BE2C (cell line): ENCODE measurements around the gene MYMX.

Experiments used
- DNase-seq: peaks from one replicate; pipeline ENCODE4 v3.0.0-alpha.2; 2020
- H3K27me3 ChIP-seq: fragments of 250-450 bp; sonication (Bioruptor Pico); 2 replicates; pipeline ENCODE4 v1.5.1; 2020; ENCODE audit warnings: mild to moderate bottlenecking
- H3K36me3 ChIP-seq: fragments of 250-450 bp; sonication (Bioruptor Pico); 2 replicates; pipeline ENCODE4 v1.5.1; 2020; ENCODE audit warnings: mild to moderate bottlenecking
- H3K4me1 ChIP-seq: fragments of 250-450 bp; sonication (Bioruptor Pico); 2 replicates; pipeline ENCODE4 v1.5.1; 2020
- H3K4me3 ChIP-seq: 2 replicates; pipeline ENCODE4 v1.5.1; 2011; ENCODE audit warnings: low read depth, low read length
- H3K9me3 ChIP-seq: fragments of 250-450 bp; sonication (Bioruptor Pico); 2 replicates; pipeline ENCODE4 v1.5.1; 2020
- CTCF ChIP-seq: IDR thresholded peaks from 2 replicates; pipeline ENCODE4 v1.5.1; 2012; ENCODE audit warnings: mild to moderate bottlenecking, low read depth, low read length

The MYMX gene

GRCh38 chr6:44232676-44233566 lies 16.2 kb downstream of the MYMX start:
- no peak for DNase-seq
- no peaks in the 10 kb centered on the region for H3K27me3 ChIP-seq
- TF ChIP-seq CTCF = no peak
- H3K36me3 ChIP-seq = peaks cover 67% of the 10 kb centered on the region
- no peak overlapping the region for H3K4me3 ChIP-seq
- H3K4me1 ChIP-seq = peaks cover 35% of the 10 kb centered on the region
- H3K9me3 ChIP-seq = no peaks in the 10 kb centered on the region

- no peak for TF ChIP-seq CTCF
- DNase-seq = no peak
- Histone ChIP-seq H3K4me3 (no peak overlapping the region), H3K27me3 (no peaks in the 10 kb centered on the region), H3K4me1 (peaks cover 34% of the 10 kb centered on the region), H3K9me3 (no peaks in the 10 kb centered on the region), H3K36me3 (peaks cover 63% of the 10 kb centered on the region)
Measured at GRCh38 chr6:44233567-44234100, 16.9 kb downstream of the MYMX start.

DNA sequence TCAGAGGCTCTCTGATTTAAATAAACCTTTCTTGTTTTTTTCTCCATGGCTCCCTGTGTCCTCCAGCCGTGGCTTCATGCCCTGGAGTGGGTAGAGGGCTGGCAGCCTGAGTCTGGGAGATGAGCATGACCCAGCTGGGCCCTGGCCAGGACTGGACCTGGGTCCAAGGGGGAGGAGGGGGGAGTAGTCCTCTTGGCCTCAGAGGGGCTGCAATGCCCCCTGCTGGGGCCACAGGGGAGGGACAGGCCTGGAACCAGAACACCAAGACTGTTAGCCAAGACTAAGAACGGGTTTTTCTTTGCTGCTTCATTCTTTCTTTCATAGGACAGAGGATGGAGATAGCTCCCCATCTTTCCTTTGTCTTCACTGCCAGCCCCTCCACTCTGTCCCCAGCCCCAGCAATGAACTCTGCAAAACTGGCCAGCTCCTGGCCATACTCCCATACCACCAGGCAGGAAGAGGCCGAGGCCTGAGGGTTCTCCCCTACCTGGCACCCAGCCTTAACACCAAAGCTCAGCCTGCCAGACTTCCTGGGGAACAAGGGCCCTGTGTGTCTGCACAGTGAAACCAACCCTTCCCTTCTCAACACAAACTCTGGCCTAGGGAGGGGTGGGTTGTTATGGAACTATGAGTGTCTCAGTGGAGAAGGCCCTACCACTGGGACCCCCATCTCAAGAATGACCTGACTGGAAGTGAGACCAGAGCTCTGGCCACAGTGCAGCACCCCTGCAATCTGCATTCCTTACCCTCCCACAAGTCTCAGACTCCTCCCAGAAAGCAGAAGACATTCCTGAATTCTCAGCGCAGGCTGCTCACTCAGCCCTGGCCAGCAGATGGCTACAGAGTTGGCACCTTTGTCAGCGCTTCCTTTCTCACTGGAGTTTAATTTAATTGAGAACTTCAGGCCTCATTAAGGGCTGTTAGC lies 17.6 kb downstream of the MYMX start:
- peak; percentile 79 for DNase-seq
- Histone ChIP-seq H3K4me3 (no peak overlapping the region), H3K27me3 (no peaks in the 10 kb centered on the region), H3K4me1 (peaks cover 34% of the 10 kb centered on the region), H3K36me3 (peaks cover 57% of the 10 kb centered on the region), H3K9me3 (no peaks in the 10 kb centered on the region)
- TF ChIP-seq CTCF = peak; percentile 96

GRCh38 chr6:44235269-44235668 lies 18.5 kb downstream of the MYMX start:
- H3K36me3 ChIP-seq = peaks cover 48% of the 10 kb centered on the region
- no peaks in the 10 kb centered on the region for H3K9me3 ChIP-seq
- peak; percentile 52 for DNase-seq
- no peak for TF ChIP-seq CTCF
- peaks cover 34% of the 10 kb centered on the region for H3K4me1 ChIP-seq
- no peak overlapping the region for H3K4me3 ChIP-seq
- H3K27me3 ChIP-seq = no peaks in the 10 kb centered on the region

GRCh38 chr6:44235891-44236516 lies 19.3 kb downstream of the MYMX start:
- Histone ChIP-seq H3K27me3 (no peaks in the 10 kb centered on the region), H3K36me3 (peaks cover 44% of the 10 kb centered on the region), H3K4me1 (peaks cover 34% of the 10 kb centered on the region), H3K4me3 (no peak overlapping the region), H3K9me3 (no peaks in the 10 kb centered on the region)
- TF ChIP-seq CTCF = no peak
- DNase-seq = no peak
